Muscle layer of colon (tissue), 2 donors: ENCODE results near the gene SNRPF.

ENCODE experiments used
- H3K27ac ChIP-seq: one replicate; pipeline ENCODE4 v1.7.0; 2013; ENCODE audit warnings: low read depth, mild to moderate bottlenecking, low read length, moderate library complexity
- H3K27me3 ChIP-seq, 2 donors: one replicate each; pipeline ENCODE4 v1.7.0; 2013; ENCODE audit warnings: low read length in 2 of 2, mild to moderate bottlenecking in 2 of 2; ENCODE audit not compliant: insufficient read depth in 2 of 2, control insufficient read depth in 1 of 2
- H3K36me3 ChIP-seq: one replicate; pipeline ENCODE4 v1.7.0; 2013; ENCODE audit warnings: mild to moderate bottlenecking, low read length; ENCODE audit not compliant: insufficient read depth
- H3K4me1 ChIP-seq: one replicate; pipeline ENCODE4 v1.7.0; 2013; ENCODE audit warnings: mild to moderate bottlenecking, low read length; ENCODE audit not compliant: insufficient read depth
- H3K4me3 ChIP-seq, 2 donors: one replicate each; pipeline ENCODE4 v1.7.0; 2013; ENCODE audit warnings: low read length in 2 of 2, low read depth in 1 of 2, mild to moderate bottlenecking in 1 of 2, moderate library complexity in 1 of 2
- H3K9ac ChIP-seq: one replicate; pipeline ENCODE4 v1.7.0; 2013; ENCODE audit warnings: low read length
- H3K9me3 ChIP-seq: one replicate; pipeline ENCODE4 v1.7.0; 2013; ENCODE audit warnings: mild to moderate bottlenecking, low read length
- donor health status: abdominal sarcoma.
- donor health status: Adenocarcinoma of cecum.

The SNRPF gene

GRCh38 chr12:95890958-95891357, 32.2 kb downstream of the SNRPF start:
- Histone ChIP-seq H3K4me3 (no peak overlapping the region), H3K27ac (no peak overlapping the region), H3K9me3 (no peaks in the 10 kb centered on the region), H3K4me1 (no peaks in the 10 kb centered on the region), H3K9ac (no peak overlapping the region), H3K27me3 (no peaks in the 10 kb centered on the region), H3K36me3 (no peaks in the 10 kb centered on the region)

GRCh38 chr12:95896846-95897245, 38.1 kb downstream of the SNRPF start:
- no peak overlapping the region for H3K27ac ChIP-seq
- no peaks in the 10 kb centered on the region for H3K4me1 ChIP-seq
- H3K36me3 ChIP-seq, result no peaks in the 10 kb centered on the region
- H3K27me3 ChIP-seq, result no peaks in the 10 kb centered on the region
- no peak overlapping the region for H3K4me3 ChIP-seq
- H3K9me3 ChIP-seq, result no peaks in the 10 kb centered on the region
- no peak overlapping the region for H3K9ac ChIP-seq

- Histone ChIP-seq H3K9ac (no peak overlapping the region), H3K36me3 (no peaks in the 10 kb centered on the region), H3K27ac (no peak overlapping the region), H3K4me1 (no peaks in the 10 kb centered on the region), H3K27me3 (no peaks in the 10 kb centered on the region), H3K4me3 (no peak overlapping the region), H3K9me3 (no peaks in the 10 kb centered on the region)
These were observed 39.3 kb downstream of the SNRPF start for GRCh38 chr12:95898081-95898480.

GRCh38 chr12:95908573-95908972, 49.8 kb downstream of the SNRPF start:
- no peak overlapping the region for H3K4me3 ChIP-seq
- H3K4me1 ChIP-seq, result no peaks in the 10 kb centered on the region
- H3K27ac ChIP-seq, result no peak overlapping the region
- H3K36me3 ChIP-seq, result no peaks in the 10 kb centered on the region
- no peak overlapping the region for H3K9ac ChIP-seq
- no peaks in the 10 kb centered on the region for H3K27me3 ChIP-seq
- no peaks in the 10 kb centered on the region for H3K9me3 ChIP-seq

GRCh38 chr12:95909871-95910270, 51.1 kb downstream of the SNRPF start:
- Histone ChIP-seq H3K4me3 (no peak overlapping the region), H3K4me1 (no peaks in the 10 kb centered on the region), H3K27me3 (no peaks in the 10 kb centered on the region), H3K27ac (no peak overlapping the region), H3K9ac (no peak overlapping the region), H3K9me3 (no peaks in the 10 kb centered on the region), H3K36me3 (no peaks in the 10 kb centered on the region)
